ENCODE measurements around the gene RAD17.

RAD17 gene

GRCh38 chr5:69364414-69364813, 5.2 kb upstream of the RAD17 start:
- H3K9me2 ChIP-seq (replicated peaks; ENCODE audit: insufficient read depth, low read length): no peaks in the 10 kb centered on the region
- TF ChIP-seq EZH2phosphoT487 (conservative IDR thresholded peaks at IDR 0.05; ENCODE audit: low read length): no peak
- TF ChIP-seq CTCF (IDR thresholded peaks at IDR 0.05; ENCODE audit: insufficient read depth, low read length, poor library complexity, severe bottlenecking): peak; percentile 18
- peaks cover 17% of the 10 kb centered on the region for H3F3A ChIP-seq (ENCODE audit: insufficient read depth)
- no peaks in the 10 kb centered on the region for H3K27me3 ChIP-seq (ENCODE audit: low read length)
- no peak overlapping the region for H2AFZ ChIP-seq (ENCODE audit: low read depth, low read length, severe bottlenecking)
- H4K20me1 ChIP-seq (ENCODE audit: low read depth, low read length): peaks cover 18% of the 10 kb centered on the region; the same call in 1 of the 2 replicates
- H3K79me2 ChIP-seq (ENCODE audit: insufficient read depth, low read length): peaks cover 91% of the 10 kb centered on the region
- no peak overlapping the region for H3K9ac ChIP-seq (ENCODE audit: low read length)
- H3K27ac ChIP-seq (ENCODE audit: low read depth, low read length): no peak overlapping the region
- H3K4me2 ChIP-seq (ENCODE audit: low read depth, low read length, poor library complexity, severe bottlenecking): no peak overlapping the region
- H3K9me3 ChIP-seq (ENCODE audit: insufficient read depth, low read length): no peaks in the 10 kb centered on the region
- H3K36me3 ChIP-seq (ENCODE audit: low read length): peaks cover 22% of the 10 kb centered on the region
- H3K4me3 ChIP-seq (ENCODE audit: insufficient read depth, low read length, poor library complexity, severe bottlenecking): no peak overlapping the region

- Histone ChIP-seq H2AFZ (ENCODE audit: low read depth, low read length, severe bottlenecking) (no peak overlapping the region), H3K9ac (ENCODE audit: low read length) (no peak overlapping the region), H3K27me3 (ENCODE audit: low read length) (no peaks in the 10 kb centered on the region), H3K4me3 (ENCODE audit: insufficient read depth, low read length, poor library complexity, severe bottlenecking) (no peak overlapping the region), H3K9me3 (ENCODE audit: insufficient read depth, low read length) (no peaks in the 10 kb centered on the region), H3F3A (ENCODE audit: insufficient read depth) (peaks cover 15% of the 10 kb centered on the region), H3K4me2 (ENCODE audit: low read depth, low read length, poor library complexity, severe bottlenecking) (no peak overlapping the region), H4K20me1 (ENCODE audit: low read depth, low read length) (peaks cover 18% of the 10 kb centered on the region; the same call in 1 of the 2 replicates), H3K9me2 (replicated peaks; ENCODE audit: insufficient read depth, low read length) (no peaks in the 10 kb centered on the region), H3K36me3 (ENCODE audit: low read length) (peaks cover 22% of the 10 kb centered on the region), H3K79me2 (ENCODE audit: insufficient read depth, low read length) (peaks cover 86% of the 10 kb centered on the region), H3K27ac (ENCODE audit: low read depth, low read length) (no peak overlapping the region)
- no peak for TF ChIP-seq EZH2phosphoT487 (conservative IDR thresholded peaks at IDR 0.05; ENCODE audit: low read length)
- TF ChIP-seq CTCF (IDR thresholded peaks at IDR 0.05; ENCODE audit: insufficient read depth, low read length, poor library complexity, severe bottlenecking): no peak
Measured at GRCh38 chr5:69364850-69365249, 4.8 kb upstream of the RAD17 start.

- peak overlapping the region; percentile 91 for H3K9ac ChIP-seq (ENCODE audit: low read length)
- H2AFZ ChIP-seq (ENCODE audit: low read depth, low read length, severe bottlenecking): no peak overlapping the region
- peaks cover 18% of the 10 kb centered on the region; the same call in 1 of the 2 replicates for H4K20me1 ChIP-seq (ENCODE audit: low read depth, low read length)
- peak overlapping the region; percentile 93 for H3K4me2 ChIP-seq (ENCODE audit: low read depth, low read length, poor library complexity, severe bottlenecking)
- TF ChIP-seq EZH2phosphoT487 (conservative IDR thresholded peaks at IDR 0.05; ENCODE audit: low read length): no peak
- peak; percentile 24 for TF ChIP-seq CTCF (IDR thresholded peaks at IDR 0.05; ENCODE audit: insufficient read depth, low read length, poor library complexity, severe bottlenecking)
- H3K79me2 ChIP-seq (ENCODE audit: insufficient read depth, low read length): peaks cover 93% of the 10 kb centered on the region
- no peaks in the 10 kb centered on the region for H3K27me3 ChIP-seq (ENCODE audit: low read length)
- H3K9me2 ChIP-seq (replicated peaks; ENCODE audit: insufficient read depth, low read length): no peaks in the 10 kb centered on the region
- H3K27ac ChIP-seq (ENCODE audit: low read depth, low read length): peak overlapping the region; percentile 93
- peak overlapping the region; percentile 71 for H3K4me3 ChIP-seq (ENCODE audit: insufficient read depth, low read length, poor library complexity, severe bottlenecking)
- no peaks in the 10 kb centered on the region for H3K9me3 ChIP-seq (ENCODE audit: insufficient read depth, low read length)
- peaks cover 18% of the 10 kb centered on the region for H3F3A ChIP-seq (ENCODE audit: insufficient read depth)
- H3K36me3 ChIP-seq (ENCODE audit: low read length): peaks cover 22% of the 10 kb centered on the region
Measured at GRCh38 chr5:69367697-69368279, 1.8 kb upstream of the RAD17 start.

Measured in SU-DHL-6 (cell line).